HEK293 (cell line): ENCODE measurements around the gene INPP5D.

Experiments used
- MEIS1 ChIP-seq: sonication (generic); formaldehyde crosslinking; IDR thresholded peaks from 2 replicates; pipeline ENCODE4 v1.8.1; 2022; ENCODE audit warnings: missing genetic modification reagents, mild to moderate bottlenecking, borderline replicate concordance
- TCF7L2 ChIP-seq: IDR thresholded peaks from 2 replicates; pipeline ENCODE4 v1.6.1; 2011; ENCODE audit warnings: low read depth, mild to moderate bottlenecking, inconsistent platforms, low read length, moderate library complexity, borderline replicate concordance
- ZBTB17 ChIP-seq: fragments of 450-650 bp; formaldehyde crosslinking; IDR thresholded peaks from 2 replicates; pipeline ENCODE4 v1.5.1; 2016; ENCODE audit warnings: missing biosample characterization, missing genetic modification characterization
- ZBTB7A ChIP-seq: fragments of 450-650 bp; formaldehyde crosslinking; IDR thresholded peaks from 2 replicates; pipeline ENCODE4 v1.5.1; 2016; ENCODE audit warnings: low read depth, missing biosample characterization, missing genetic modification characterization
- ZNF184 ChIP-seq: fragments of 450-650 bp; IDR thresholded peaks from 2 replicates; pipeline ENCODE4 v1.5.1; 2018; ENCODE audit warnings: missing biosample characterization, mild to moderate bottlenecking, missing genetic modification characterization
- ZNF211 ChIP-seq: fragments of 450-650 bp; formaldehyde crosslinking; IDR thresholded peaks from 2 replicates; pipeline ENCODE4 v1.5.1; 2016; ENCODE audit warnings: low read depth, missing biosample characterization, missing genetic modification characterization
- ZNF23 ChIP-seq: fragments of 450-650 bp; formaldehyde crosslinking; IDR thresholded peaks from 2 replicates; pipeline ENCODE4 v1.5.1; 2016; ENCODE audit warnings: missing biosample characterization, missing genetic modification characterization, borderline replicate concordance
- ZNF274 ChIP-seq, 2 experiments: fragments of 200-500 bp in 1 of 2; fragments of 450-650 bp in 1 of 2; sonication (Bioruptor generic) in 1 of 2; formaldehyde crosslinking in 1 of 2; IDR thresholded peaks; 2 replicates each; pipeline versions ENCODE4 v1.5.1 to v1.6.1; 2014 to 2016; ENCODE audit warnings: borderline replicate concordance in 1 of 2, inconsistent platforms in 1 of 2, low read length in 1 of 2, missing biosample characterization in 1 of 2, missing genetic modification characterization in 1 of 2
- TF ChIP-seq, protein P1 (sequence below): fragments of 450-650 bp; formaldehyde crosslinking; IDR thresholded peaks from 2 replicates; pipeline ENCODE4 v1.5.1; 2016; ENCODE audit warnings: missing biosample characterization, missing genetic modification characterization, low read depth
- TF ChIP-seq, protein P2 (sequence below): fragments of 450-650 bp; formaldehyde crosslinking; IDR thresholded peaks from 2 replicates; pipeline ENCODE4 v1.5.1; 2016; ENCODE audit warnings: missing biosample characterization, missing genetic modification characterization

DNA sequence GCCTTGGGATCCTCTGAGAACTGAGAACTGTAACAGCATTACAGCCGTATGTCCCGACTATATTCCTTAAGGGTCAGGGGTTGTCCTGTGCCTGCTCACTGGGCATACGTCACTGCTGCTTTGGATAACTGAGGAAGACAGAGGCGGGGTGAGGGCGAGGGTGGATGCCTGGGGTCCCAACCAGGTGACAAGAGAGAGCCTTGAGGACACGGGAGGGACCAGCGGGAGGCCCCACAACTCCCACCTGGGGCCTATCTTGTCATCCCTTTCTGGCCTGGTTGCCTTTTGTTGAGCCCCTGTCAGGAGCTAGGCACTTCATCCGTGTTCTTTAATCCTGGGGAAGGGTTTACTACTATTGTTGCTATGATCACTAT lies 28.8 kb downstream of the INPP5D start:
- TF ChIP-seq, protein P1, sequence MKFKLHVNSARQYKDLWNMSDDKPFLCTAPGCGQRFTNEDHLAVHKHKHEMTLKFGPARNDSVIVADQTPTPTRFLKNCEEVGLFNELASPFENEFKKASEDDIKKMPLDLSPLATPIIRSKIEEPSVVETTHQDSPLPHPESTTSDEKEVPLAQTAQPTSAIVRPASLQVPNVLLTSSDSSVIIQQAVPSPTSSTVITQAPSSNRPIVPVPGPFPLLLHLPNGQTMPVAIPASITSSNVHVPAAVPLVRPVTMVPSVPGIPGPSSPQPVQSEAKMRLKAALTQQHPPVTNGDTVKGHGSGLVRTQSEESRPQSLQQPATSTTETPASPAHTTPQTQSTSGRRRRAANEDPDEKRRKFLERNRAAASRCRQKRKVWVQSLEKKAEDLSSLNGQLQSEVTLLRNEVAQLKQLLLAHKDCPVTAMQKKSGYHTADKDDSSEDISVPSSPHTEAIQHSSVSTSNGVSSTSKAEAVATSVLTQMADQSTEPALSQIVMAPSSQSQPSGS (tag by site-specific recombination): no peak
- TF ChIP-seq ZBTB17 (no peak), MEIS1 (no peak), ZNF211 (tag by site-specific recombination) (no peak), ZNF23 (tag by site-specific recombination) (no peak), TCF7L2 (no peak), ZBTB7A (tag by site-specific recombination) (no peak), ZNF274 (IDR thresholded peaks at IDR 0.05; ENCODE audit: low read length) (no peak), ZNF274 (tag by site-specific recombination; IDR thresholded peaks at IDR 0.05; ENCODE audit: borderline replicate concordance) (no peak), ZNF184 (tag by site-specific recombination) (no peak)
- TF ChIP-seq, protein P2, sequence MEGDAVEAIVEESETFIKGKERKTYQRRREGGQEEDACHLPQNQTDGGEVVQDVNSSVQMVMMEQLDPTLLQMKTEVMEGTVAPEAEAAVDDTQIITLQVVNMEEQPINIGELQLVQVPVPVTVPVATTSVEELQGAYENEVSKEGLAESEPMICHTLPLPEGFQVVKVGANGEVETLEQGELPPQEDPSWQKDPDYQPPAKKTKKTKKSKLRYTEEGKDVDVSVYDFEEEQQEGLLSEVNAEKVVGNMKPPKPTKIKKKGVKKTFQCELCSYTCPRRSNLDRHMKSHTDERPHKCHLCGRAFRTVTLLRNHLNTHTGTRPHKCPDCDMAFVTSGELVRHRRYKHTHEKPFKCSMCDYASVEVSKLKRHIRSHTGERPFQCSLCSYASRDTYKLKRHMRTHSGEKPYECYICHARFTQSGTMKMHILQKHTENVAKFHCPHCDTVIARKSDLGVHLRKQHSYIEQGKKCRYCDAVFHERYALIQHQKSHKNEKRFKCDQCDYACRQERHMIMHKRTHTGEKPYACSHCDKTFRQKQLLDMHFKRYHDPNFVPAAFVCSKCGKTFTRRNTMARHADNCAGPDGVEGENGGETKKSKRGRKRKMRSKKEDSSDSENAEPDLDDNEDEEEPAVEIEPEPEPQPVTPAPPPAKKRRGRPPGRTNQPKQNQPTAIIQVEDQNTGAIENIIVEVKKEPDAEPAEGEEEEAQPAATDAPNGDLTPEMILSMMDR: no peak
